Adipocyte (in vitro differentiated cells): ENCODE measurements around the gene ARMC3.
"Not testable (repeated sequence)": the region's sequence is repeated elsewhere in the genome, so short reads cannot be mapped to it uniquely, and the experiment has no call there.

Source experiments
- DNase-seq: peaks from one replicate; pipeline ENCODE4 v3.0.0-alpha.2; 2015; ENCODE audit warnings: low read depth
- H3K27me3 ChIP-seq: replicated peaks from 2 replicates; pipeline ENCODE4 v1.7.0; 2013; ENCODE audit warnings: mild to moderate bottlenecking, low read length, moderate library complexity; ENCODE audit not compliant: control insufficient read depth, insufficient read depth
- H3K36me3 ChIP-seq: 2 replicates; pipeline ENCODE4 v1.7.0; 2013; ENCODE audit warnings: low read length, mild to moderate bottlenecking, moderate library complexity; ENCODE audit not compliant: control insufficient read depth, insufficient read depth, severe bottlenecking
- H3K4me1 ChIP-seq: 2 replicates; pipeline ENCODE4 v1.7.0; 2013; ENCODE audit warnings: mild to moderate bottlenecking, low read length, moderate library complexity; ENCODE audit not compliant: control insufficient read depth, insufficient read depth
- H3K4me3 ChIP-seq: 2 replicates; pipeline ENCODE4 v1.7.0; 2013; ENCODE audit warnings: mild to moderate bottlenecking, low read length, moderate library complexity
- H3K9ac ChIP-seq: 2 replicates; pipeline ENCODE4 v1.7.0; 2013; ENCODE audit warnings: mild to moderate bottlenecking, low read length, moderate library complexity
- H3K9me3 ChIP-seq: 2 replicates; pipeline ENCODE4 v1.7.0; 2013; ENCODE audit warnings: mild to moderate bottlenecking, low read length, moderate library complexity; ENCODE audit not compliant: control insufficient read depth

Gene ARMC3

DNA sequence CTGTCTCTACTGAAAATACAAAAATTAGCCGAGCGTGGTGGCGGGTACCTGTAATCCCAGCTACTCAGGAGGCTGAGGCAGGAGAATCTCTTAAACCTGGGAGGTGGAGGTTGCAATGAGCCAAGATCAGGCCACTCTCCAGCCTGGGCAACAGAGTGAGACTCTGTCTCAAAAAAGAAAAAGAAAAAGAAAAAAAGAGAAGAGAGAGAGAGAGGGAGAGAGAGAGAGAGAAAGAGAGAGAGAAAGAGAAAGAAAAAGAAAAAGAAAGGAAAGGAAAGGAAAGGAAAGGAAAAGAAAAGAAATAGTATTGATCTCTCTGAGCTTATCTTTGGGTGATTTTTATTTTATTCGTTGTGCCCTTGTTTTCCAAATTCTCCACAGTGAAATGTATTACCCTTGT lies 1.2 kb downstream of the ARMC3 start:
- not testable (repeated sequence) for H3K9ac ChIP-seq, DNase-seq, H3K36me3 ChIP-seq, H3K4me3 ChIP-seq
- H3K9me3 ChIP-seq = peaks cover 21% of the 10 kb centered on the region
- H3K4me1 ChIP-seq = peaks cover 22% of the 10 kb centered on the region
- peaks cover 23% of the 10 kb centered on the region for H3K27me3 ChIP-seq

DNA sequence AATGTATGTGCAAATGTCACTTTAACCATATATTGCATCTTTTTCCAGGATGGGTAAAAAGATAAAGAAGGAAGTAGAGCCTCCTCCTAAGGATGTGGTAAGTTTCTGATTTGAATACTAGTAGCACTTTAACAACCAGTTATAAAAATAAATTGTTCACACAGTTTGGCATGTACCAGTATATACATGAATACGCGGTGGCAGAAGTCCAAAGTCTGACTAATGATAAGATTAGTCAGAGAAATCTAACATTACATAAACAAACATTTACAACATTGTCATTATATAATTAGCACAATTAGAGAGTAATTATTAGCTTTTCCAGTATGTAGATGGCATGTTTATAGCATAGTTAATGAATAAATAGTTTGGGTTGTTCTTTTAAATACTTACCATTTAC lies 4.1 kb downstream of the ARMC3 start:
- Histone ChIP-seq H3K9ac (peak overlapping the region; percentile 54), H3K9me3 (peaks cover 13% of the 10 kb centered on the region), H3K27me3 (peaks cover 13% of the 10 kb centered on the region), H3K4me1 (peaks cover 22% of the 10 kb centered on the region), H3K36me3 (no peaks in the 10 kb centered on the region), H3K4me3 (peak overlapping the region; percentile 68)
- no peak for DNase-seq

DNA sequence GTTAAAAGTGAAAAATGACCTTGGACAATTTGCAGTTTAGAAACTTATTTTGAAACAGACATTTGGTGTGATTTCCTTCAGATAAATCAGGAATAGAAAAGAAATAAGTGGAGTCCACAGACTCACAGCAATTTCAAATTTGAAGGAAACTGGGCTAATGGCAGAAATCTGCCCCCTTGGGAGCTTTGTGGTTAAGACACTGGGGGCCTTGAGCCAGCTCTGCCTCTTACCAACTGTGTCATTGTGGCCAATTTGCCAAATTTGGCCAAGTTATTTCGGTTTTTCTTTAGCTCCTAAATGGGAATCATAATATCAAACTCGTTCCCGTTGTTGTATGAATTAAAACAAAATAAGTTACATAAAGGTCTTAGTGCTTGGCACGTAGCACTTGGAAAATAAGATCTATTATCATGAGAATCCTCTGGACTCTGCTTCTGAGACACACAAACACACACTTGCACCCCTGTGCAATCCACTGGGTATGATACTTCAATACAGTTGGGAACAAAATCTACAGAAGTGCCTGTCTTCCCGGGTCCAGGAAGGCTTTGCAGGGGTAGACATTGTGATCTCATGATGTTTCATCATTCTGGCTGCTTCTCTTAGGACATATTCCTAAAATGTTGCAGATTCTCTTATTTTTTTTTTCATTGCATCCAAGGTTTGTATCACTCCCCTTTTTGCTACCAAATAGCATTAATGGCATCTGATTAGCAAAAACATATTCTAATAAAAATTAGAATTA lies 4.9 kb downstream of the ARMC3 start:
- H3K36me3 ChIP-seq = no peaks in the 10 kb centered on the region
- H3K9me3 ChIP-seq = peaks cover 7% of the 10 kb centered on the region
- H3K9ac ChIP-seq = peak overlapping the region; percentile 54
- peak overlapping the region; percentile 68 for H3K4me3 ChIP-seq
- peaks cover 5% of the 10 kb centered on the region for H3K27me3 ChIP-seq
- peaks cover 22% of the 10 kb centered on the region for H3K4me1 ChIP-seq
- no peak for DNase-seq

DNA sequence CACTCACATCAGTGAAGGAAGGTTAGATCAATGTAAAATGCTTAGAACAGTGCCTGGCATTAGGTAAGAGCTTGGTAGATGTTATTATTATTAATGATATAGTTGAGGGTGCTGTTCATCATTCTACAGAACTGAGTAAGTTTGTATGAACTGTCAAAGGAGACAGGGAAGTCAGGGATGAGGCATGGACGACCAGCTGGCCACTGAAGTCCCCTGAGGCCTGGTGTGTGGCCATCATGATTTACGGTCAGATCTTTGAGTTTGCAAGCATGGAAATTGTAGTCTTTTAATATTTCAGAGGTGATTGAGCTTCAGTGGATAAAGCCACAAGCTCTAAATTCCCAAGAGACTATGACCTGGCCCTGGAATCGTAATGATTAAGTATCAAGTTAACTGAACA lies 6.9 kb downstream of the ARMC3 start:
- DNase-seq = no peak
- no peaks in the 10 kb centered on the region for H3K36me3 ChIP-seq
- H3K4me1 ChIP-seq = peaks cover 22% of the 10 kb centered on the region
- peaks cover 6% of the 10 kb centered on the region for H3K27me3 ChIP-seq
- no peak overlapping the region for H3K4me3 ChIP-seq
- no peak overlapping the region for H3K9ac ChIP-seq
- H3K9me3 ChIP-seq = no peaks in the 10 kb centered on the region

DNA sequence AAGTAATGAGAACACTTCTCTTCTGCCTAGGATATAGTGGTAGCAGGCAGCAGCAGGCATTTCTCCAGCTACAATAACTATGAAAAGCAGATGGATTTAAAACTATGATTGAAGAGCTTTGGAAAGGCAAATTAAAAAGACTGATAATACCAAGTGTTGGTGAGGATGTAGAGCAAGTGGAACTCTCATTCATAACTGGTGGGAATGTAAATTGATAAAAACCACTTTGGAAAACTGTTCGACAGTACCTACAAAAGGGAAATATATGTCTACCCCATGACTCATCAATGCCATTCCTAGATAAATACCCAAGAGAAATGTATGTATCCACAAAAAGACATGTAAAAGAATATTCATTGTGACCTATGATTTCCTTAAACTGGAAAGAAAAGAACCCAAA lies 14.6 kb downstream of the ARMC3 start:
- Histone ChIP-seq H3K36me3 (no peaks in the 10 kb centered on the region), H3K4me1 (no peaks in the 10 kb centered on the region), H3K4me3 (no peak overlapping the region), H3K27me3 (peaks cover 6% of the 10 kb centered on the region), H3K9ac (no peak overlapping the region), H3K9me3 (peaks cover 15% of the 10 kb centered on the region)
- no peak for DNase-seq

DNA sequence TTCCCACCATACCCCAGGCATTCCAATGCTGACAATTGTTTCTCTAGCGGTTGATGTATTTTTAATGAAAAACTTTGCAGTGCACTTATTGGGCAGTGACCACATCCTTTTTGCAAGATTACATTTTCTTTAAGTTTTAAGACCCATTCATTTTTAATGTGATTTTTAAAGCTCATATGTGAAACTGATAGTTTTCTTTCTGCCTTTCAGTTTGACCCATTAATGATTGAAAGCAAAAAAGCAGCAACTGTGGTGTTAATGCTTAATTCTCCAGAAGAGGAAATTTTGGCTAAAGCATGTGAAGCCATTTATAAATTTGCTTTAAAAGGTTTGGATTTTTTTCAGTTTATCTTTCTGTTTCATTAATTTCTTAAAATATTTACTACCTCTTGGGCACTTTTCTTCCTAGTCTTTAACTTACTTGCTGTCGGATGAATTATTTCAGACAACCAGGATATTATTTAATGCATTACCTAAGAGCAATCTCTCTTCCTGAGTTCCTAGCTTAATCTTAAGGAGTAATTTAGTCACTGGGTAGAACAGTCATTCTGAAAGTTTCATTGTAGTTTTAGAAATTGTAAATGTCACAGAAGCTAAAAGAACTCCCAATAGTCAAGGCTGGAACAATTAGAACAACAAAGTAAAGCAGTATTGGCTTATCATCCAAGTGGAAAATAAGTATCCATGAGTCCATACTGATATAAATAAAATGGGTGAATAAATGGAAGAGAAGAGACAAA lies 18.3 kb downstream of the ARMC3 start:
- Histone ChIP-seq H3K36me3 (no peaks in the 10 kb centered on the region), H3K9ac (no peak overlapping the region), H3K27me3 (no peaks in the 10 kb centered on the region), H3K4me1 (no peaks in the 10 kb centered on the region), H3K4me3 (no peak overlapping the region), H3K9me3 (peaks cover 28% of the 10 kb centered on the region)
- no peak for DNase-seq

DNA sequence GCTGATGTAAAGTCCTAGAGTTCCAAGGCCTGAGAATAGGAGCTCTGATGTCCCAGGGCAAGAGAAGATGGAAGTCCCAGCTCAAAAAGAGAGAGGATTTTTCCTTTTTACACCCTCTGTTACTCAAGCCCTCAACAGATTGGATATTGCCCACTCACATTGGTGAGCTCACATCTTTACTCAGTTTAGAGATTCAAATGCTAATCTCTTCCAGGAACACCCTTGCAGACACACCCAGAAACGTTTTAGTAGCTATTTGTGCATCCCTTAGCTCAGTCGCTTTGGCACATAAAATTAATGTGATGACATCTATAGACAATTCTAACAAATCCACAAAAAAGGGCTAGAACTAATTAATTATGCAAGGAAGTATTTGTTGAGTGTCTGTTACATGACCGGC lies 27.1 kb downstream of the ARMC3 start:
- Histone ChIP-seq H3K27me3 (no peaks in the 10 kb centered on the region), H3K4me3 (no peak overlapping the region), H3K9ac (no peak overlapping the region), H3K4me1 (no peaks in the 10 kb centered on the region), H3K36me3 (no peaks in the 10 kb centered on the region), H3K9me3 (peaks cover 14% of the 10 kb centered on the region)
- no peak for DNase-seq

DNA sequence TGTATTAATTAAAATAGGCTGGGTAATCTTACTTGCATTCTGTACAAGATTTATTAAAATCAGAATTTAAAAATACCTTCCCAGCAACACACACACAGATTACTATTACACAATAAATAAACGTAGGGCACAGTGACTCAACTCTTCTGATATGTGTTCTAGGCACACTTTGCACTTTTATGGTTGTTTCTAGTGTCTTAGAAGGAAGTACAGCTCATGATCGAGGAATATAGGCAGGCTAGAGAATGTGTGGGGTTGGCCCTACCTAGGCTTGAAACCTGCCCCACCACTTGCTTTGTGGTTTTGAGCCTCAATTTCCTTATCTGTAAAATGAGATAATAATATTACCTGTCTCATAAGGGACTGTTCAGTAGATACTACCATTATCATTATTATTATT lies 30.5 kb downstream of the ARMC3 start:
- H3K4me1 ChIP-seq = no peaks in the 10 kb centered on the region
- peaks cover 4% of the 10 kb centered on the region for H3K9me3 ChIP-seq
- no peaks in the 10 kb centered on the region for H3K27me3 ChIP-seq
- no peak overlapping the region for H3K4me3 ChIP-seq
- H3K36me3 ChIP-seq = no peaks in the 10 kb centered on the region
- no peak overlapping the region for H3K9ac ChIP-seq
- DNase-seq = peak; percentile 2

DNA sequence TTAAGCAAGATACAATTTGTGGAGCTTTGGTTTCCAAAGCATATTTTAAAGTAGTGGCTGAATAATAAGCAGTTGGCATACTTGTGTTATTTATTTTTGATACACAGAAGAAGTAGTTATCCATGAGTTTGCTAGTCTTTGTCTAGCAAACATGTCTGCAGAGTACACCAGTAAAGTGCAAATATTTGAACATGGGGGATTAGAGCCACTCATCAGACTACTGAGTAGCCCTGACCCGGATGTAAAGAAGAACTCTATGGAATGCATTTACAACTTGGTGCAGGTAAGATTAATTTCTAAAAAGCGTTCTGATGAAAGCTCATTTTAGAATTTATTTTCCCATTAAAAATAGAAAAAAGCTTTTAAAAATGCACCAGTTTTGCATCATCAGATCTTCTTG lies 31.4 kb downstream of the ARMC3 start:
- H3K4me3 ChIP-seq = no peak overlapping the region
- no peaks in the 10 kb centered on the region for H3K4me1 ChIP-seq
- no peak for DNase-seq
- H3K27me3 ChIP-seq = no peaks in the 10 kb centered on the region
- H3K36me3 ChIP-seq = no peaks in the 10 kb centered on the region
- no peak overlapping the region for H3K9ac ChIP-seq
- peaks cover 4% of the 10 kb centered on the region for H3K9me3 ChIP-seq

DNA sequence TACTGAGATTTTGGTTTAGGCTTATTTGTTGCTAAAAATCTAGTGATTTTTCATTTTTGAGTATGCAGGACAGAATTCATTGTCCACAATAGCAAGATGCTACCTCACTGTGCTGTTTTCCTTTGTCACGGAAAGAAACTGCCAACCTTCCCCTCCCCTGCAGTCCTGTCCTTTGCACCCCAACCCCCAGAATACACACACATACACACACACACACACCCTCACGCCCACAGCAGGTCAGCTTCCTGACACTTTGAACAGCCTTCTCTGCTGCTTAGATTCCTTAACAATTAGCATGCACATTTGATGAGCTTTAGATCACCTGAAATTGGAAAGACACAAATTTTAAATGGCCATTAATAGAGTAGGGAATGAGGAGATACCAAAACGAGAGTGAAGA lies 32.1 kb downstream of the ARMC3 start:
- H3K9me3 ChIP-seq = peaks cover 4% of the 10 kb centered on the region
- no peaks in the 10 kb centered on the region for H3K36me3 ChIP-seq
- H3K27me3 ChIP-seq = no peaks in the 10 kb centered on the region
- H3K4me3 ChIP-seq = no peak overlapping the region
- H3K4me1 ChIP-seq = no peaks in the 10 kb centered on the region
- H3K9ac ChIP-seq = no peak overlapping the region
- DNase-seq = no peak

DNA sequence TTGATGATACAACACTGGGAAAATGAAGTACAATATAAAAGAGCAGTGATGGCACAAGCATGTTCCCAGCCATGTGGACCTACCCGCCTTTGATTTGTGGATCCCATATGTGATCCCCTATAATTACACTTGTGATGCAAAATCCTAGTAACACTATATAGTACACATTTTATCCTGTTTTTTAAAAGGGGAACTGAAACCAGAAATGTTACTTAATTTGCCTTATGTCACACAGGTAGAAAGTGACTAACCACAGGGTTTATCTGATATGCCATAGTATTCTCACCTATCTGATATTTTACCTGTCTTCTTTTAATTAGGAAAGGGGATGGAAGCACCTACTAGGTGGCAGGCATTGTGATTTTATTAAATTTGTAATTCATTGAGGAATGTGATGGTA lies 35.0 kb downstream of the ARMC3 start:
- H3K36me3 ChIP-seq = no peaks in the 10 kb centered on the region
- no peak for DNase-seq
- H3K4me1 ChIP-seq = peaks cover 3% of the 10 kb centered on the region
- H3K4me3 ChIP-seq = no peak overlapping the region
- no peaks in the 10 kb centered on the region for H3K27me3 ChIP-seq
- H3K9me3 ChIP-seq = peaks cover 4% of the 10 kb centered on the region
- H3K9ac ChIP-seq = no peak overlapping the region
